LNCAP (cell line): Measurements from ENCODE around the gene BBOX1.

Experiments
- TF ChIP-seq, protein P1 (sequence below): fragments of 450-650 bp; IDR thresholded peaks from 2 replicates; pipeline ENCODE4 v1.5.1; 2017; ENCODE audit warnings: mild to moderate bottlenecking

The BBOX1 gene

DNA sequence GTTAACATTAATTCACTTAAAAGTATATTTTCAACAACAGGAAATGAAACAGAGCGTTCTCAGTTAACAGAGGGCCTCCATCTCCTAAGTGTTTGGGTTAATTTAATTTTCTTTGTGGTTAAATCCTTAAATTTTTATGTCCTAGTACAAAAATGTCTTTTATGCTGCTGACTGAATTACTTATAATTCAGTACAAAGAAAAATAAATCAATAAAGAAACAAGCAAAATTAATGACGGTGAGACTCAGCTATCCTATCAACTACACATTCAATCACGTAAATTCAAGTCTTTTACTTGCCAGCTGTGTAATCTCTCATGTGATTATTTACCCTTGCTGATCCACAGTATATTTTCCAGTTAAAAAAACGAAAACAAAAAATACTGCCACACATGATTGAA lies 81.4 kb downstream of the BBOX1 start:
- TF ChIP-seq, protein P1, sequence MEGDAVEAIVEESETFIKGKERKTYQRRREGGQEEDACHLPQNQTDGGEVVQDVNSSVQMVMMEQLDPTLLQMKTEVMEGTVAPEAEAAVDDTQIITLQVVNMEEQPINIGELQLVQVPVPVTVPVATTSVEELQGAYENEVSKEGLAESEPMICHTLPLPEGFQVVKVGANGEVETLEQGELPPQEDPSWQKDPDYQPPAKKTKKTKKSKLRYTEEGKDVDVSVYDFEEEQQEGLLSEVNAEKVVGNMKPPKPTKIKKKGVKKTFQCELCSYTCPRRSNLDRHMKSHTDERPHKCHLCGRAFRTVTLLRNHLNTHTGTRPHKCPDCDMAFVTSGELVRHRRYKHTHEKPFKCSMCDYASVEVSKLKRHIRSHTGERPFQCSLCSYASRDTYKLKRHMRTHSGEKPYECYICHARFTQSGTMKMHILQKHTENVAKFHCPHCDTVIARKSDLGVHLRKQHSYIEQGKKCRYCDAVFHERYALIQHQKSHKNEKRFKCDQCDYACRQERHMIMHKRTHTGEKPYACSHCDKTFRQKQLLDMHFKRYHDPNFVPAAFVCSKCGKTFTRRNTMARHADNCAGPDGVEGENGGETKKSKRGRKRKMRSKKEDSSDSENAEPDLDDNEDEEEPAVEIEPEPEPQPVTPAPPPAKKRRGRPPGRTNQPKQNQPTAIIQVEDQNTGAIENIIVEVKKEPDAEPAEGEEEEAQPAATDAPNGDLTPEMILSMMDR, result no peak

DNA sequence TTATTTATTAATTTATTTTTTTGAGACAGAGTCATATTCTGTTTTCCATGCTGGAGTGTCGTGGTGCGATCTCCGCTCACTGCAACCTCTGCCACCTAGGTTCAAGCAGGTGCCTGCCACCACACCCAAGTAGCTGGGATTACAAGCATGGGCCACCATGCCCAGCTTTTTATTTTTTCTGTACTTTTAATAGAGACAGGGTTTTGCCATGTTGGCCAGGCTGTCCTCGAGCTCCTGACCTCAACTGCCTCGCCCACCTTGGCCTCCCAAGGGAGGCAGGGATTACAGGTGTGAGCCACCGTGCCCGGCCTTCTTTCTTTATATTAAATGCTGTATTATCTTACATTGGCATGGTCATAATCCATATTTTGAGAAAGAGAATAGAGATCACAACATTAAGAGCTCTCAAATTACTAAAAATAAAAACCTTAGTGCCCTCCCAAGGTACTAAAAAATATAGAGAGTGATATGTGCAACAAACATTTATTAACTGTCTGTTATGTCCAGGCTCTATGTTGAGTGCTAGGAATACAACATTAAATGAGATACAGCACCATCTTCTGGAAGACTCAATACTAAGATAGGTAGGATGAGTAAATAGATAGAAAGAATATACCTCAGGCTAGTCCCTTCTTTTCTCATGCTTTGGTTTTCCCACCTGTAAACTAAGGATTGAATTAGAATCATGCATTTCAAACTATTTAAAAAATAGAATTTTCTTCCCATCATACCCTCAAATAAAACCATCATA lies 84.1 kb downstream of the BBOX1 start:
- TF ChIP-seq, protein P1, result peak; percentile 49

DNA sequence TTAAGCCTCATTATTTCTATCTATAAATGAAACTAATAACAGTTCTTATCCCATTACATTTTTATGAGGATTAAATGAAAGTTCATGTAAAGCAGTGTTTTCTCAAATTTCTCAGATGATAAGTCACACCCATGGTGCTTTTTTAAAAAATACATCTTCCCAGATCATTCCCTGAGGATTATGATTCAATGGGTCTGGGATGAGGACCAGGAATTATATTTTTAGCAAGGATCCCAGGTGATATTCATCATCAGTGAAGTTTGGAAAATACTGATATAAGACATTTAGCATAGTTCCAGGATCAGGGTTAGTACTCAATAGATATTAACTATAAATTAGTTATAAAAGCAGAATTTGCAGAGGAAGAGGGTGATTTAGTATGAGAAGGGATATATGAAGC lies 89.1 kb downstream of the BBOX1 start:
- TF ChIP-seq, protein P1, result no peak

DNA sequence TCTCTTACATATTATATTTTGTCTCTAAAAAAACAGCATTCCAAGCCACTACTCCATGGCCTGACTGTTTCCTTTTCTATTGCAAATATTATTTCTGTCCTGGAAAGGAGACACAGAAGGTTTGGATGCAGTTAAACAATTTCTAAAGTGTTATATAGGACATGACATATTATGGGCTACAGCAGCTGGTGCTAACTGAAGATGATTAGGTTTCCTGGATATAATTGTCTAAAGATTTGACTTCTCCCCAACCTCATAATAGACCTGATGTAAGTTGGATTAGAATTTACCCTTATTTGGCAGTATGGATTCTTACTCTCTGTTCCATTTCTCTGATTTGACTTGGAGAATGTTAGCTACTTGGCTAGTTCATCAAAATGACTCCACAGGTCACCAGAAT lies 90.2 kb downstream of the BBOX1 start:
- TF ChIP-seq, protein P1, result no peak

DNA sequence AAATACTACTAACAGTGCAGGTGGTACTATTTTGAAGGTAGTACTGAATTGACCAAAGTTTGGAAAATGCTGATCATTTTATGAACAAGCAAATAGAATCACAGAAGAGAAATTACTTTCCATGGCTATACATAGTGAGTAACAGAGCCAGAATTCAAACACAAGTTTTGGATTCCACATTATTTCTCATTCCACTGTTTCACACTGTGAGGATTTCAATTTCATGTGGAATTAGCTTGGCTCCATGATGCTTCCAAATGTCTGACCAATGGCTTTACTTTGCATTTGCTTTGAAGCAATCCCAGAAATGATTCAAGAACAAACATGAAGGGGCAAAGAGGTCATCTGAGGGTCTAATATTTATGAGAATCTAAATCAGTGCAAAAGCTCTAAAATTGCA lies 98.1 kb downstream of the BBOX1 start:
- TF ChIP-seq, protein P1, result no peak

DNA sequence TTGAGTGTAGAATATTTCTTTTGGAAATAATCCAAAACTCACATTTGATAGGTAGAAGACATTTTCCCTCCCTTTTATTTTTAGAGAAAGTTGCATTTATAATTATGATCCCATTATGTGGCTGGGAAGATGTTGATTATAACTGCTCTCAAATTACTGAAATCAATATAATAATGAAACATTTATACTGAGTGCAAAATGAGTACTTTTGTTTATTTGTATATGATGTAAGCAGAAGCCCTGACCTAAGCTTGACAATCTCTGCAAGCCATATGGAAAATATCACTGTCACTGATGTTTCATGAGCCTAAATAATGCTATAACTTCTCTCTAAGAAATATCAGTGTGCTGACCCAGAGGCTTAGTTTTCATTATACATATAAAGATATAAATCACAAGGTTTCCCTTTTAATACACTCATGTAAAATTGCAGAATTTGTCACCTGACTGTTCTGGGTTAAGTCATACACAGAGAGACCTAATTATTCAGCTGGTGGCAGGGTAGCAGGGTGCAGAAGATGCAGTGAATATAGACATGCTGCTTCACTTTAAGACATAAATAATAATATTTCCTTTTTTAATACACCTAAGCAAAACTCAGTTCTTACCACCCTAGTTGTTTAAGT lies 99.2 kb downstream of the BBOX1 start:
- TF ChIP-seq, protein P1, result no peak

DNA sequence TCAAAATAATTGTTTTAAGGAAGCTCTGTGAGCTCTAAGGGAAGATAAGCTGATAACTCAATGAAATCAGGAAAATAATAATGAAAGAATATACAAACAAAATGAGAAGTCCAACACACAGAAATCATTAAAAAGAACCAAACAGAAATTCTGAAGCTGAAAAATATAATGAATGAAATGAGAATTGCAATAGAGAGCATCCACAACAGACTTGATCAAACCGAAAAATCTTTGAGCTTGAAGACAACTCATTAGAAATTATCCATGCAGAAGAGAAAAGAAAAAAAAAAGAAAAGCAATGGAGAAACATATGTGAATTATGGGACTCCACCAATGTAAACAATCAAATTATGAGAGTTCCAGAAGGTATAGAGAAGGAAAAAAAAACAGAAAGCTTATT lies 101.0 kb downstream of the BBOX1 start:
- TF ChIP-seq, protein P1, result no peak
